Measurements from ENCODE around the gene TACC2. TPM values are rescaled to one million over a fixed set of nuclear protein-coding genes. Genes with fewer than 3 reads are reported as not detected.

The TACC2 gene
- total RNA-seq, 1 experiment from 2014 or later: 15.8 TPM

- H3K4me1 ChIP-seq (replicated peaks; ENCODE audit: insufficient read depth): no peaks in the 10 kb centered on the region; the same call in 1 of the 2 replicates
- H3K4me2 ChIP-seq: no peak overlapping the region
- no peak for DNase-seq
- POLR2A ChIA-PET (ENCODE audit: unreplicated experiment): no interaction called here
- H3K27me3 ChIP-seq (ENCODE audit: insufficient read depth, low read depth): no peaks in the 10 kb centered on the region
- TF ChIP-seq EZH2 (IDR thresholded peaks at IDR 0.05; ENCODE audit: low read depth): no peak
- no peak for TF ChIP-seq CTCF (conservative IDR thresholded peaks at IDR 0.05)
- no peaks in the 10 kb centered on the region for H3K9me2 ChIP-seq (ENCODE audit: insufficient read depth)
- H3K27ac ChIP-seq: no peak overlapping the region
- no peak overlapping the region for H3K4me3 ChIP-seq
- no peaks in the 10 kb centered on the region for H3K36me3 ChIP-seq (ENCODE audit: low read depth)
- H3K79me2 ChIP-seq (ENCODE audit: low read depth): no peaks in the 10 kb centered on the region
- no peaks in the 10 kb centered on the region for H4K20me1 ChIP-seq (ENCODE audit: insufficient read depth)
- no TSS peak for BruUV-seq (replicated peaks)
- intact Hi-C loops (cut with micrococcal nuclease; ENCODE audit: unreplicated experiment): no loop called here
- no peak overlapping the region for H2AFZ ChIP-seq
- CTCF ChIA-PET: no interaction called here
- H3F3A ChIP-seq (ENCODE audit: insufficient read depth, low read depth): peaks cover 6% of the 10 kb centered on the region; the same call in 1 of the 2 replicates
- no peaks in the 10 kb centered on the region for H3K9me3 ChIP-seq (ENCODE audit: insufficient read depth, low read depth)
Observed at GRCh38 chr10:122098924-122099323, 110.0 kb downstream of the TACC2 start.

- ChIA-PET CTCF (no interaction called here), POLR2A (ENCODE audit: unreplicated experiment) (no interaction called here)
- no peak overlapping the region for H3K4me3 ChIP-seq
- intact Hi-C loops (cut with micrococcal nuclease; ENCODE audit: unreplicated experiment): no loop called here
- no peak overlapping the region for H3K27ac ChIP-seq
- no peaks in the 10 kb centered on the region for H3K9me3 ChIP-seq (ENCODE audit: insufficient read depth, low read depth)
- no peaks in the 10 kb centered on the region for H3K27me3 ChIP-seq (ENCODE audit: insufficient read depth, low read depth)
- DNase-seq: no peak
- peaks cover 6% of the 10 kb centered on the region; the same call in 1 of the 2 replicates for H3F3A ChIP-seq (ENCODE audit: insufficient read depth, low read depth)
- TF ChIP-seq EZH2 (IDR thresholded peaks at IDR 0.05; ENCODE audit: low read depth) (no peak), CTCF (conservative IDR thresholded peaks at IDR 0.05) (no peak)
- H3K4me2 ChIP-seq: no peak overlapping the region
- H3K36me3 ChIP-seq (ENCODE audit: low read depth): no peaks in the 10 kb centered on the region
- no peaks in the 10 kb centered on the region; the same call in 1 of the 2 replicates for H3K4me1 ChIP-seq (replicated peaks; ENCODE audit: insufficient read depth)
- H4K20me1 ChIP-seq (ENCODE audit: insufficient read depth): no peaks in the 10 kb centered on the region
- no peaks in the 10 kb centered on the region for H3K9me2 ChIP-seq (ENCODE audit: insufficient read depth)
- no peaks in the 10 kb centered on the region for H3K79me2 ChIP-seq (ENCODE audit: low read depth)
- BruUV-seq (replicated peaks): no TSS peak
- H2AFZ ChIP-seq: no peak overlapping the region
Observed at GRCh38 chr10:122099562-122099961, 110.6 kb downstream of the TACC2 start.

GRCh38 chr10:122102146-122102868 lies 113.3 kb downstream of the TACC2 start:
- no peaks in the 10 kb centered on the region for H4K20me1 ChIP-seq (ENCODE audit: insufficient read depth)
- H3K9me3 ChIP-seq (ENCODE audit: insufficient read depth, low read depth): no peaks in the 10 kb centered on the region
- peaks cover 6% of the 10 kb centered on the region; the same call in 1 of the 2 replicates for H3F3A ChIP-seq (ENCODE audit: insufficient read depth, low read depth)
- intact Hi-C loops (cut with micrococcal nuclease; ENCODE audit: unreplicated experiment): no loop called here
- H3K4me3 ChIP-seq: no peak overlapping the region
- no peak overlapping the region for H2AFZ ChIP-seq
- H3K27me3 ChIP-seq (ENCODE audit: insufficient read depth, low read depth): no peaks in the 10 kb centered on the region
- no peaks in the 10 kb centered on the region for H3K9me2 ChIP-seq (ENCODE audit: insufficient read depth)
- no peak for DNase-seq
- no peaks in the 10 kb centered on the region for H3K36me3 ChIP-seq (ENCODE audit: low read depth)
- H3K27ac ChIP-seq: no peak overlapping the region
- CTCF ChIA-PET: interaction anchor here (0.7 kb wide), 1 partner anchor 315 kb away, joined by 8 read pairs; no protein-coding TSS in a partner anchor
- H3K4me1 ChIP-seq (replicated peaks; ENCODE audit: insufficient read depth): no peaks in the 10 kb centered on the region
- TF ChIP-seq CTCF (conservative IDR thresholded peaks at IDR 0.05) (no peak), EZH2 (IDR thresholded peaks at IDR 0.05; ENCODE audit: low read depth) (no peak)
- H3K4me2 ChIP-seq: no peak overlapping the region
- no TSS peak for BruUV-seq (replicated peaks)
- H3K79me2 ChIP-seq (ENCODE audit: low read depth): no peaks in the 10 kb centered on the region
- POLR2A ChIA-PET (ENCODE audit: unreplicated experiment): interaction anchor here (0.6 kb wide), 1 partner anchor 46 kb away, joined by 4 read pairs; no protein-coding TSS in a partner anchor
